ENCODE results near the gene ATP1B3. TPM values are rescaled to one million over a fixed set of nuclear protein-coding genes. Genes with fewer than 3 reads are reported as not detected.

The ATP1B3 gene
- total and polyA plus RNA-seq, 2 of the 13 experiments (the other 11 are each of a cell fraction or from before 2014, with no cell fraction given): 84.3 to 93.6 TPM

DNA sequence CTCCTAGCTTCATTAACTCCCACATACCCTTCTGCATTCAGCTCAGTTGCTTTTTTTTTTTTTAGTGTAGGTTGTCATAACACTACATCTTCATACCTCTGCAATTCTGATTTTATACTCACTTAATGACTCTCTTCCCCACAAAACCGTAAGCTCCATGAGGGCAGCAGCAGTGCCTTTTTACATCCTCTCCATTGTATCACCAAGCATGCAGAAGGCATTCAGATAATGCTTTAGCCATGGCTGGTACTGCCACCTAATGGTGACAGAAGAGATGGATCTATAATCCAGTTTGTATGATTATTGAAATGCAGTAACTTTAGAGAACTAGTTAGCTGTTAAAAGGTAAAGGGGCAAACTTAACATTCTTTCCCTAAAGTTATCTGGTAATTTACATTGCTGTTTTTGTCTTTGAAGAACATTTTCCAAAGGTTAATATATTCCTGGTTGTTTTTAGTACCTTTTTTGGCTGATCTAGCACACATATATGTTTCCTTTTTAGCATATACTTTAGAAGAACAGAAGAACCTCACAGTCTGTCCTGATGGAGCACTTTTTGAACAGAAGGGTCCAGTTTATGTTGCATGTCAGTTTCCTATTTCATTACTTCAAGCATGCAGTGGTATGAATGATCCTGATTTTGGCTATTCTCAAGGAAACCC is 36.8 kb downstream of the ATP1B3 start:
- peak; percentile 83 for ATAC-seq
- in situ Hi-C loops (cut with HindIII; ENCODE audit: extremely low pct_ligation_motif_present, low pct_unique_long_range_greater_than_20kb): no loop called here
- DNase-seq (ENCODE audit: low spot score): peak; percentile 62
- no peaks in the 10 kb centered on the region for H3K27me3 ChIP-seq (ENCODE audit: control insufficient read depth in 1 of 2, insufficient read depth in 2 of 2, low read length in 2 of 2)
- BruUV-seq (replicated peaks): no TSS peak
- CTCF ChIA-PET (ENCODE audit: low intra/inter-chr PET ratio, low total read pairs): interaction anchor here (0.9 to 2.9 kb wide), 3 partner anchors 176 to 337 kb away, joined by 3 to 12 read pairs (median 3); no protein-coding TSS in a partner anchor
- no peaks in the 10 kb centered on the region for H3K9me3 ChIP-seq (ENCODE audit: low read length)
- H2AFZ ChIP-seq (ENCODE audit: low read length): no peak overlapping the region
- intact Hi-C loops (cut with micrococcal nuclease; ENCODE audit: unreplicated experiment): loop anchor here (1.0 to 5.0 kb wide), 2 partner anchors 266 to 337 kb away; no protein-coding TSS in a partner anchor
- 68% methylated on average over 1 of the region's 1 CpG for WGBS (ENCODE audit: low lambda C conversion rate)
- H3K4me1 ChIP-seq (ENCODE audit: insufficient read depth, low read length): no peaks in the 10 kb centered on the region
- TF ChIP-seq SMC3 (IDR thresholded peaks at IDR 0.05; ENCODE audit: low read length) (peak; percentile 63; the same call in 1 of the 2 replicates), STAG1 (CRISPR knock-in tag; IDR thresholded peaks at IDR 0.05) (peak; percentile 87), ARID3A (IDR thresholded peaks at IDR 0.05; ENCODE audit: low read depth, low read length) (peak; percentile 61; the same call in 1 of the 2 replicates), POGK (CRISPR knock-in tag; conservative IDR thresholded peaks at IDR 0.05) (peak; percentile 99), ZFP36L1 (CRISPR knock-in tag; IDR thresholded peaks at IDR 0.05) (no peak), KDM1A (CRISPR knock-in tag; IDR thresholded peaks at IDR 0.05) (0 out of 2 replicates have a peak, but pooled peaks have one; percentile 59), RAD21 (CRISPR knock-in tag; IDR thresholded peaks at IDR 0.05) (peak; percentile 65; the same call in 1 of the 2 replicates), MTF2 (CRISPR knock-in tag; IDR thresholded peaks at IDR 0.05; ENCODE audit: borderline replicate concordance) (no peak), ZSCAN20 (CRISPR knock-in tag; IDR thresholded peaks at IDR 0.05; ENCODE audit: borderline replicate concordance) (no peak), ZNF20 (CRISPR knock-in tag; IDR thresholded peaks at IDR 0.05) (no peak), TEAD3 (CRISPR knock-in tag; optimal IDR thresholded peaks at IDR 0.05; ENCODE audit: borderline replicate concordance) (peak; percentile 20), IKZF5 (CRISPR knock-in tag; IDR thresholded peaks at IDR 0.05) (no peak), ZMYM2 (CRISPR knock-in tag; IDR thresholded peaks at IDR 0.05) (peak; percentile 19; the same call in 1 of the 2 replicates)
- TF ChIP-seq, protein P1, sequence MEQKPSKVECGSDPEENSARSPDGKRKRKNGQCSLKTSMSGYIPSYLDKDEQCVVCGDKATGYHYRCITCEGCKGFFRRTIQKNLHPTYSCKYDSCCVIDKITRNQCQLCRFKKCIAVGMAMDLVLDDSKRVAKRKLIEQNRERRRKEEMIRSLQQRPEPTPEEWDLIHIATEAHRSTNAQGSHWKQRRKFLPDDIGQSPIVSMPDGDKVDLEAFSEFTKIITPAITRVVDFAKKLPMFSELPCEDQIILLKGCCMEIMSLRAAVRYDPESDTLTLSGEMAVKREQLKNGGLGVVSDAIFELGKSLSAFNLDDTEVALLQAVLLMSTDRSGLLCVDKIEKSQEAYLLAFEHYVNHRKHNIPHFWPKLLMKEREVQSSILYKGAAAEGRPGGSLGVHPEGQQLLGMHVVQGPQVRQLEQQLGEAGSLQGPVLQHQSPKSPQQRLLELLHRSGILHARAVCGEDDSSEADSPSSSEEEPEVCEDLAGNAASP (CRISPR knock-in tag; IDR thresholded peaks at IDR 0.05; ENCODE audit: borderline replicate concordance): no peak
- TF ChIP-seq, protein P2, sequence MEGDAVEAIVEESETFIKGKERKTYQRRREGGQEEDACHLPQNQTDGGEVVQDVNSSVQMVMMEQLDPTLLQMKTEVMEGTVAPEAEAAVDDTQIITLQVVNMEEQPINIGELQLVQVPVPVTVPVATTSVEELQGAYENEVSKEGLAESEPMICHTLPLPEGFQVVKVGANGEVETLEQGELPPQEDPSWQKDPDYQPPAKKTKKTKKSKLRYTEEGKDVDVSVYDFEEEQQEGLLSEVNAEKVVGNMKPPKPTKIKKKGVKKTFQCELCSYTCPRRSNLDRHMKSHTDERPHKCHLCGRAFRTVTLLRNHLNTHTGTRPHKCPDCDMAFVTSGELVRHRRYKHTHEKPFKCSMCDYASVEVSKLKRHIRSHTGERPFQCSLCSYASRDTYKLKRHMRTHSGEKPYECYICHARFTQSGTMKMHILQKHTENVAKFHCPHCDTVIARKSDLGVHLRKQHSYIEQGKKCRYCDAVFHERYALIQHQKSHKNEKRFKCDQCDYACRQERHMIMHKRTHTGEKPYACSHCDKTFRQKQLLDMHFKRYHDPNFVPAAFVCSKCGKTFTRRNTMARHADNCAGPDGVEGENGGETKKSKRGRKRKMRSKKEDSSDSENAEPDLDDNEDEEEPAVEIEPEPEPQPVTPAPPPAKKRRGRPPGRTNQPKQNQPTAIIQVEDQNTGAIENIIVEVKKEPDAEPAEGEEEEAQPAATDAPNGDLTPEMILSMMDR (CRISPR knock-in tag; IDR thresholded peaks at IDR 0.05): peak; percentile 80
- peaks cover 8 to 64% of the 10 kb centered on the region in 2 experiments for H3K36me3 ChIP-seq (replicated peaks in 1 of 2; ENCODE audit: control insufficient read depth in 1 of 2, insufficient read depth in 2 of 2, low read length in 2 of 2)
- H3K79me2 ChIP-seq (ENCODE audit: insufficient read depth, low read length): no peaks in the 10 kb centered on the region
- H3K9ac ChIP-seq (ENCODE audit: insufficient read depth, low read depth, low read length): no peak overlapping the region
- no peak overlapping the region for H3K27ac ChIP-seq (ENCODE audit: extremely low read length, insufficient read depth, low read length)
- peak; percentile 67 for FAIRE-seq
- POLR2A ChIA-PET: no interaction called here
- H4K20me1 ChIP-seq (ENCODE audit: insufficient read depth, low read length): no peaks in the 10 kb centered on the region
- no peak overlapping the region for H3K4me3 ChIP-seq (replicated peaks in 1 of 3; ENCODE audit: insufficient read depth in 1 of 3, low read depth in 2 of 3, low read length in 3 of 3)
- H3K4me2 ChIP-seq (ENCODE audit: low read depth, low read length): no peak overlapping the region

Measured in HepG2 (cell line).